DMS53 treated with DMSO at 0.1 percent for 48 hours (cell line): ENCODE results near the gene PEF1.

Source experiments
- DNase-seq: peaks from one replicate; lab custom pipeline; 2025; ENCODE audit not compliant: unreplicated experiment; lab: John Stamatoyannopoulos, UW

Gene PEF1

DNA sequence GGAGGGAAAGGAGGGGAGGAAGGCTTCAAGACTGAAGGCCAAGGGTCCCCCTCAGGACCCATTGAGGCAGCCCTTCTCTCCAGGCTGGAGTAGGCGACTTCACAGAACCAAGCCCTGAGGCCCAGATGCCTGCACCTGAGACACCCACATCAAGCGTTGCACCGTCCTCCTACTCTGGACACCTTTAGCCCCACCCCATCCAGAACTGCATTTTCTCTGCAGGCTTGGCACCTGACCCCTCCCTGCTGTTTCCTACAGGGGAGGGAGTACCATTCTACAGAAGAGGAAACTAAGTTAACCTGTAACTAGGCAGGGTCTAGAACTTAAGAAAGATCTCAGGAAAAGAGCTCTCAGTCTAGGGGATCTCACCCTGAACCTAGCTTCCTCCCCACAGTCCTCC lies 12.0 kb downstream of the PEF1 start:
- DNase-seq, result no peak

DNA sequence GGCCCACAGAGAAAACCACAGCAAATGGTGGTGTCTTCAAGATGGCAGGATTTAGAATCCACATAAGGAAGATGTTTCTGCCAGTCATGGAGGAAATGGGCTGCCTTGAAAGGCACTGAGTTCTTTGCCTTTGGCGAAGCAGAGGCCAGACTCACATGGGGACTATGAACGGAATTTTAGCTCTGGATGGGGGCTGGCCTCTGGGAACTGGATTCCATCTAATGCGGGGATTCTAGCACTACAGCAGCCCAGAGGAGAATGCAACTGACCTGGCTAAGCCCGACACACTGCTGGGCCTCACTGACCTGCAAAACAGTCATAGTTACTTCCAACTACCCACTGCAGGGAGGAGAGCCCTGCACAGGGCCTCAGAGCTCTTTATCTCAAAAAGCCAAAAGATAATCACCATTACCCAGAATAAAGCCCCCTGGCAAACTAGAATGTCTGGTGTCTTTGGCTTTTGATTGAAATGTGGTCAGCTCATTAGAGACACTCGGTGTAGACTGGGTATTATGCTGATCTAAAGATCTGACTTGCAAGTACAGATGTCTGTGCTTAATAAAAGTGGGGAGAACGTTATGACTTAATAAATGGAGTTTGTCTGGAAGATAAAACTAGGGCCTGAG lies 15.6 kb downstream of the PEF1 start:
- no peak for DNase-seq

DNA sequence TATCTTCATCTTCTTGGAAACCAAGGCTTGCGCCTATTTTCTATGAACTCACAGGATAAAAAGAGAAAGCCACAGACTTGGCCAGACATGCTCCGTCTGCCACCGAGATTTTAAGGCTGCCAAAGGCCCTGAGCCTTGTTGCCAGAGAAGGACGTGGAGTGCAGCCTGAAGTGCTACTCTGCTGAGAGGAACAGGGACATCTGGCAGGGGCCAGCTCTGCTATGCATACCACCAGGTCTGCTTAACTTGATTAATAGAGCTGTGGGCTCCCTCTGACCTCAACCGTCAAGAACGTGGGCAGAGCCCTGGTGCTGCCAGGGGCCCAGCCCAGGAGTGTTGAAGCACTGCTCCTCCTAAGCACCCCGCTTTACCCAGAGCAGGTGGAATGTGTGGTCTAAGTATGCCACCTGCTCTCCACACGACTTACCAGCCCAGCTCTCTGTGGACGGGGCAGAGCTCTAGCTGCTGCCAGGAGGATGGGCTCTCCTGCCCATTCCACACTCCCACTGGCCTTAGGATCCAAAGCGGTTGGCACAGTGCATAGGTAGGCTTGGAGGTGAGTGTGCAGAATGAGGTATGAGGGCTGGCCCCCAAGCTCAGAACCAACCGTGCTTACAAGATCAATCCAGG lies 16.6 kb downstream of the PEF1 start:
- no peak for DNase-seq

DNA sequence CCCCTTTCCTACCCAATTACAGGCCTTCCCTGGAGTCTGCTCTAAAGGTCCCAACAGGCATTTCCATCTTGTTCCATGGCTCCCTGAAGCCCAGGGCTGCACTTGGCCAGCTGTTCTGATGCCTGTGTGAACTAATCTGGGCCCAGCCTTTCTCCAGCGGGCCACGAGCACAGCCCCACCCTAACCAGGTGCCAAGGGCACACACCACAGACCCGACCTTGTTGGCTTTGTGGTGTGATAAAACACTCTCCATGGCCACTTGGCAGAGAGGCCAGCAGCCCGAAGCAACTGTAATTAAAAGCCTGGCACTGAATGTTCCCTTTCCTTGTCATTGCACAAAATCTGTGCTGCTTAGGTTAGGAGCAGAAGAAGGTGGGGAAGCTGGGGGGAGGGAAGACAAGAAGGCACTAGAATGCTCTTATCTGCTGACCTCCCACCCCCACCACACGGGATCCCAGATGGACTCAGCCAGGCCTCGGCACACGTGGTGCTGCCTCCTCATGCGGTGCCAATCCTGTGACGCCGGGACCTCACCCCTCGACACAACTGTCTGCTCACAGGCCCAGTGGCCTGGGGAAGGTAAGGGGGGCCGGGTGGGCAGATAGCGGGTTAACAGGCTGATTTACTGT lies 17.3 kb downstream of the PEF1 start:
- DNase-seq, result no peak

DNA sequence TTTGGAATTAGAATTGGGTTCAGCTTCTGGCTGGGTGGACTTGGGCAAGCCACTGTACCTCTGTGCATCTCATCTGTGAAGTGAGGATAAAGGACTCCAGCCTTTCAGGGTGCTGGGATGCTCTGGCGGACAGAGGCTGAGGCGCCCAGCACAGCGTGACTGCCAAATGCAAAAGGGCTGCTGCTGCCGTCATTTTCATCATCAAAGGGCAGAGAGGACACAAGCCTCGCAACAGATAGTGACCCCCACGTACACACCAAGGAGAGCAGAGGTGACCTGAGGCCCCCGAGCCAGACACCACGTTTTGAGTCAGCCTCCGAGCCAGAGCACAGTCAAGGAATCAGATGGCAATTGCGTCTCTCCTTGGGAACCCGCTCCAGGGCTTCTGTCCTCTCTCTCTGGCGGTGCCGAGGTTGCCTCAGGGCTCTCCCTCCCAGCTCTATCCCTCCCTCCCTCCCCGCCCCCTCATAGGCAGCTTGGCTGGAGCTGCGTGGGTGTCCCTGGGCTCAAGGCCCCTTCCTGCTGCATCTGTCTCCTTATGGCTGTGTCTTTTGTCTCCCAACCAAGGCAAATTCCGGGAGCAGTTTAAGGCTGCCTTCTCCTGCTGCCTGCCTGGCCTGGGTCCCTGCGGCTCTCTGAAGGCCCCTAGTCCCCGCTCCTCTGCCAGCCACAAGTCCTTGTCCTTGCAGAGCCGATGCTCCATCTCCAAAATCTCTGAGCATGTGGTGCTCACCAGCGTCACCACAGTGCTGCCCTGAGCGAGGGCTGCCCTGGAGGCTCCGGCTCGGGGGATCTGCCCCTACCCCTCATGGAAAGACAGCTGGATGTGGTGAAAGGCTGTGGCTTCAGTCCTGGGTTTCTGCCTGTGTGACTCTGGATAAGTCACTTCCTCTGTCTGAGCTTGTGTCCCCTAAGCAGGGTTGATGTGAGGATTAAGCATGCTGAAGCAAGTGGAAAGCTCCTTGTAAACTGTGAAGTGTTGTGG lies 18.2 kb downstream of the PEF1 start:
- no peak for DNase-seq

DNA sequence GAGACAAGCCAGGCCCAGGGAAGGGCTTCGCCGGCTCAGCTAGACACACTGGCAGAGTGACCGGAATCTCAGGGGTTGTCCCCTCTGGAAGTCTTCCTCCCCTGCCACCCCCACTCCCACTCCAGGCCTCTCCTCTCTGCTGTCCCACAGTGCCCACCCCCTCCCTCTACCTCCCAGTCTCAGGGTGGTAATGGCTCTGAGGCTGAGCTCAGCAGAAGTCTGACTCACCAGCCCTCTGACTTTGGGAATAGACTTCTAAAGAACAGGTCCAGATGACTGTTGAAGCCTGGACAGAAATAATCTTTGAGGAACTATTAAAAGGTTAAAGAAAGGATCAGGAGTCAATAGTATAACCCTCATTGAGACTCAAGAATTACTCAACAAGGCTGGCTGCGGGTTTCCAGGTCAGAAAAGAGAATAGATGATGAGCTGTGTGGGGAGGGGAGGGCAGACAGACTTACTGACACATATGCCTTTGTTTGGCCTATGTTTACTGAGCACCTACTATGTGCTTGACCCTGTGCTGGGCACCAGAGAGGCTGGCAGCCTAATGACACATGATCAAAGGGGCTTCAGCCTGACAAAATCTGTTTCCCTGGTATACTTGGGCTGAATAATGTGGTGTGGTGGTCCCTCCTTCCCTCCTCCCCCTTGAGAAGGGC lies 19.0 kb downstream of the PEF1 start:
- no peak for DNase-seq

DNA sequence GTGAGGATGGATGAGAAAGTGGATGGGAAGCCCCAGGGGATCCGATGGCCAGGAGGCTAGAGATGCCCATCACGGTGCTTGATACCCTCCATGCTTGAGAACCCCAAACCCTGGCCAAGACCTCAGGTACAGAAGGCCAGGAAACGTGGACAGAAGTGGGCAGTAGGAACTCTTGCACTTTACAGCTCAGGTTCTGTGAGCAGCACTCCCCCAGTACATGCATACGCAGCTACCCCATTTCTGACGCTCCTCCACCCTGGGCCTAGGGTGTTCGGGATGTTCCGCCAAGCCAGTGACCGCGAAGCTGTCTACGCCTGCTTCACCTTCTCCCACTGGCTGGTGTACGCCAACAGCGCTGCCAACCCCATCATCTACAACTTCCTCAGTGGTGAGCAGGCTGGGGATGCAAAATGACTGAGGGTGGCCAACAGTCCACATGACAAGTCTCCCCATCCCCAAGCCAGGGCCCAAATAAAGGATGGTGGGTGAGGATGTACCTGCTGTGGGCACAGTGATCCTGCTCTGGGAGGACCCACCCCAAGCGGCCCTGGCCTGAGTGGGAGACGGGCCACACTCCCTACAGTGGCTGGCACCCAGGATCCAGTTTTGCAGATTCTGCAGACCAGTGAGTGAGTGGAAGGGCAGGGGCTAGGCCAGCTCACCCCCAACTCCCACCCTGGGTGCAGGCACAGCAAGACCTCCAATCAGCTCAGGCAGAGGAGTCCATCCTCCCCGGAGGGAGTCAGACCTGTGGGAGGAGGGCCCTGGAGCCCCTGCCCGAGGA lies 19.8 kb downstream of the PEF1 start:
- no peak for DNase-seq

DNA sequence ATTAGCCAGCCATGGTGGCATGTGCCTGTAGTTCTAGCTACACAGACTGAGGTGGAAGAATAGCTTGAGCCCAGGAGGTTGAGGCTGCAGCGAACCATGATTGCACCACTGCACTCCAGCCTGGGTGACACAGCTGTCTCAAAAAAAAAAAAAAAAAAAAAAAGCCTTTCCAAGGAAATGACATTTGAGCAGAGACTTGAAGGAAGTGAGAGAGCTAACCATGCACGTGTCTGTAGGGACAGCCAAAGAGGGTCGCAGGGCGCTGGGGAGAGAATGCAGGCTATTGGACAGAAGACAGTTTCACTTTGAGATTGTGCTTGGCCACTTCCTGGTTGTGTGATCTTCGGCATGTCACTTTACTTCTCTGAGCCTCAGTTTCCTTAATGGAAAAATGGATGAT lies 20.4 kb downstream of the PEF1 start:
- no peak for DNase-seq

DNA sequence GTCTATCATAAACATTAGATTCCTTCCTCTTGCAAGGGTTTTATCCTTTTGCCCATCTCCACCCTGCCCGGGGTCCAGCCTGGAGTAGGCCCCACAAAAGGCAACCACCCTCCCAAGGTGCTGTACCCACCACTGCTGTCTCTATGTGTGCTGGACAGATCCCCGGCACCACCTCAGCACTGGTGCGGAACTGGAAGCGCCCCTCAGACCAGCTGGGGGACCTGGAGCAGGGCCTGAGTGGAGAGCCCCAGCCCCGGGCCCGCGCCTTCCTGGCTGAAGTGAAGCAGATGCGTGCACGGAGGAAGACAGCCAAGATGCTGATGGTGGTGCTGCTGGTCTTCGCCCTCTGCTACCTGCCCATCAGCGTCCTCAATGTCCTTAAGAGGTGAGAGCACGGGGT lies 21.3 kb downstream of the PEF1 start:
- DNase-seq, result no peak

DNA sequence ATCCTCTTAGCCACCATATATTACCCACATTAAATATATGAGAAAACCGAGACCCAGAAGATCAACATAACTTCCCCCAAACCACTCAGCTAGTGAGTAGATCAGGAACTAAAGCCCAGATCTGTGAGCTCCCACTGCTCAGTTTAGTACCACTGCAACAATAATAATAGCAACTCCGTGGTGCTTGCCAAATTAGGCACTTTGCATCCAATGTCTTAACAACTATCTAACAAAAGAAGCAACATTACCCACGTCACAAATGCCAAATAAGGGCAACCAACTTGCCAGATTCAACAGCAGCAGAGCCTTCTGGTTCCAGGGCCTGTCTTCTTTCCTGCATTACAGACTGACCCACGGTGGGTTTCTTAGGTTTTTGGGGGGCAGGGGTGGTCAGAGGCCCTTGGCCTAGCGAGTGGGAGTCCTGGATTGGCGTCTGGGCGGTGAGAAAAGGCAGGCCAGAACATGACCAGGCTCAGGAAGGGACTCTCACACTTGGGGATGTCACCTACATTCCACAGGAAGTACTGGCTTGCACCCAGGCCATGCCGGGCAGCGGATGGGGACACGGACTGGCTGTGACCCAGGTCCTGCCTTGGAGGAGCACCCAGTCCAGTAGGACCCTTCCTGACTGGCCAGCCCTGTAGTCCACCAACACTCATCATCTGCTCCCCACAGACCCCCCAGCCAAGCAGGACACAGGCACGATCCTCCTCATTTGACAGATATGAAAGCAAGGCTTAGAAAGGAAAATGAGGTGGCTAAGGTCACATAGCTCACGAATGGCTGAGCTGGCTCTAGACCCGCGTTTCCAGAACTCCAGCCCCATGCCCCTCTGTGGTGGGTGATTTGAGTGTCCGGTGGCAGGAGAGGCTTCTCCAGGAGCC lies 22.6 kb downstream of the PEF1 start:
- no peak for DNase-seq

DNA sequence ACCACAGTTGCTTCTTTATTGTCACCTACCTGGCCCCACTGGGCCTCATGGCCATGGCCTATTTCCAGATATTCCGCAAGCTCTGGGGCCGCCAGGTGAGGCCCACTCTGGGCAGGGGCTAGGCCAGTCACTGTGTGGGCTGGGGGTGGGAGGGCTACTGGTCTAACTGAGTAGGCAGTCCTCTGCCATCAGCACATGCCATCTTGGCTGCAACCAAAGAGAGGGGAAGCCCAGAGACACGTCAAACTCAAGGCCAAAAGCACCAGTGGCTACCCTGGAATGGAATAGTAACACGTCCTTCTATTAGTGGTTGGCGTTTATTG lies 23.2 kb downstream of the PEF1 start:
- no peak for DNase-seq

DNA sequence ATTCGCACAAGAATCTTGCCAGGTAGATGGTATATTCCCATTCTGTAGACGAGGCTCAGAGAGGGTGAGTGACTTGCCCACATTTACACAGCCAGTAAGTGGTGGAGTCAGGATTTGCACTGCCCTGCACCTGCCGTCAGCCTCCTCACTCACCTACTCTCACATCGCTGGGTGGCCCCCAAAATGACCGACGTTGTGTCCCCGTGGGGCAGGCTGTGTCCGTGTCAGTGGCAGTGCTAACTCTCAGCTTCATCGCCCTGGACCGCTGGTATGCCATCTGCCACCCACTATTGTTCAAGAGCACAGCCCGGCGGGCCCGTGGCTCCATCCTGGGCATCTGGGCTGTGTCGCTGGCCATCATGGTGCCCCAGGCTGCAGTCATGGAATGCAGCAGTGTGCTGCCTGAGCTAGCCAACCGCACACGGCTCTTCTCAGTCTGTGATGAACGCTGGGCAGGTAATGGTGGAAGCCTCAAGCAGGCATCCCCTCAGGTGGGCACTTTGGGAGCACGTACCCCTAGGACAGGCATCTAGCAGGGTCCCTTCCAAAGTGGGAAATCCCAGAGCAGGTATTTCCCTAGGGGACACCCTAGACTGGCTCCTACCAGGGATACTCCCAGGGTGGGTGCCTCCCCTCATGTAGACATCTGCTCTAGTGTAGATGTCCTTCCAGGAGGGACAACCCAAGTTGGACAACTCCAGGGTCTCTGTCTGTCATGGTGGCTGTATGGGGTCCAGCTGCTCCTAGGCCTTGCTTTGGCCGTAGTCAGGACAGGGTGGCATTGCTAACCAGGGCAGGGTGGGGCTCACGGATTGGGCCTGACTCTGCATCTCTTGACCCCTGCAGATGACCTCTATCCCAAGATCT lies 23.8 kb downstream of the PEF1 start:
- no peak for DNase-seq

DNA sequence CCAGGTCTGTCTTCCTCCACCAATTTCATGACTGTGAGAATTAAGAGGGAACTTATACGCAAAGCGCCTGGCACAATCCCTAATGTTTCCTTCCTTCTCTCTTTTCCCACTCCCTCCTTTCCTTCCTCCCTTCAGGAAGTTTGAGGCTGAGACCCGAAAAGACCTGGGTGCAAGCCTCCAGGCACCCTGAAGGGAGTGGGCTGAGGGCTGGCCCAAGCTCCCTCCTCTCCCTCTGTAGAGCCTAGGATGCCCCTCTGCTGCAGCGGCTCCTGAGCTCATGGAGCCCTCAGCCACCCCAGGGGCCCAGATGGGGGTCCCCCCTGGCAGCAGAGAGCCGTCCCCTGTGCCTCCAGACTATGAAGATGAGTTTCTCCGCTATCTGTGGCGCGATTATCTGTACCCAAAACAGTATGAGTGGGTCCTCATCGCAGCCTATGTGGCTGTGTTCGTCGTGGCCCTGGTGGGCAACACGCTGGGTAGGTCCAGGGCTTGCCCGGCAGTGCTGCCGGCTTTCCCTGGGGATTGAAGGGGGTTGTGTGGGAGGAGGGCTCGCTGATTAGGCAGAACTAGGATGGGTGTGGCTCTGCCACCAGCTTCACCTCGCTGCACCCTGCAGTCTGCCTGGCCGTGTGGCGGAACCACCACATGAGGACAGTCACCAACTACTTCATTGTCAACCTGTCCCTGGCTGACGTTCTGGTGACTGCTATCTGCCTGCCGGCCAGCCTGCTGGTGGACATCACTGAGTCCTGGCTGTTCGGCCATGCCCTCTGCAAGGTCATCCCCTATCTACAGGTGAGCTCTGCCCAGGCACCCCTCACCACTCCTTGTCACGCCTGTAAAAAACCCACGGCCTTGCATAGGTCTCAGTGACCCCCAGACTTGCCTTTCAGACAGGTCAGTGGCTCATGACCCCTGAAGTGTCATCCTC lies 25.5 kb downstream of the PEF1 start:
- no peak for DNase-seq

DNA sequence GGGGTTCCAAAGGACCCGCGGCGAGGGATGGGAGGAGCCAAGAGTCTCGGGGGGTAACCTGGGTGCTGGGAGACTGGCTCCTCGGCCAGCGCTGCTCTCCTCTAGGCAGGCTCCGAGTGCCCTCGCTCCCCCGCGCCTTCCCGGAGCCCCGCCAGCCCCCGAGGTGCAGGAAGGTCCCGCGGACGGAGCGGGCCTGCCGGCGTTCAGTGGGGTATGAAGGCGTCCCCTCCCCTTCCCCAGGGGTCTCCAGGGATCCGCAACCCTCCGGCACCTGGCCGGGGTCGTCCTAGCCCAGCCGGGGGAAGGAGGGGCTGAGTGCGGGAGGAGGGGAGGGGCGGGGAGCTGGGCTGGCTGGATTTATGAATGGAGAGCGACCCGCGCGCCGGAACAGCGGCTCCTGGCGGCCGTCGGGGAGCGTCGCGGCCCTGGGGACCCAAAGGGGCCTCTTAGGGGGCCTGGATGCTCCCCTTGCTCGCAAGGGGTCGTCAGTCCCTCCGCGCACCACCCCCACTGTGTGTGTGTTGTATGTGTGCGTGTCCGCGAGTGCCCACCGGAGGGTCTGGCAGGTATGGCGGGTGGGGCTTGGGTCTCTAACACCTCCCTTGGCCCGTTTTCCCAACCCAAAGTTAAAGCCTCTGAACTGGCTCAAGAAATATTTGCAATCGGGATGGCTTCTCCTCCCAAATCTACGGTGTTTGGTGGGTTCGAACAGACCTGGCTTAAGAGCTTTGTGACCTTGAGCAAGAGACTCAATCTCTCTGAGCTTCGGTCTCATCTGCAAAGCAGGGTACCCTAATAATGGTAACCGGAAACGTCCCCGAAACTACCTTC lies 26.5 kb downstream of the PEF1 start:
- peak; percentile 23 for DNase-seq

DNA sequence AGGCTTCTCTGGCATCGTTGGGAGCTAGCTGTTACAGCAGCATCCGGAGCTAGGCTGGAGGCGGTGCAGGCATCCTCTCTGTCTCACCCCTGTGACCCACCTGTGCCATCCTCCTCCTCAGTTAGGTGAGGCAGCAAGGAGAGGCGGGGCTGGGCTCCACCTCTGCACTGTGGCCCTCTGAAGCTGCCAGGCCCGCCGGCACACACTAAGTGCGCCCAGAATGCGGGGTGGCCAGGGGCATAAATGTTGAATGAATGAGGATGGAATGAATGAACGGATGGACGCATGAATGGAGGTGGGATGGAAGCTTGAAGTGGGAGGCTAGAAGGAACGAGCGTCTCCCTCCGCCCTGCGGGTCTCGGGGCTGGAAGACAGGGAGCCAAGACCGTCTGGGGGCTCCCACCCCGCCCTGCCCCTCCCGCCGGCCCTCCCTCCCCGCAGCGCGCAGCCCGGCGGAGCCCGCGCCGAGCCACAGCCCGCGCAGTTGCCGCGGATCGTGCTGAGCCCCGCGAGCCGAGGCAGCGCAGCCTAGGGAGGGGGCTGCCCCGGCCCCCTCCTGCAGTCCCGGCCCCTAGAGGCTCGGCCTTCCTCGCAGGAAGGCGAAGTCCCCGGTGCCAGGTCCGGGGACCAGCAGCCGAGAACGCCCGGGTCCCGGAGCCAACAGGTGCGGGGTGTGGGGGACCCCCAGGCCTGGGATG lies 27.3 kb downstream of the PEF1 start, which contains the start of gene HCRTR1:
Gene HCRTR1, plus strand, starts transcription at position 472 of the 698 bp plus-strand sequence. CDS start 1,504 bp downstream, outside the sequence.
- no peak for DNase-seq

DNA sequence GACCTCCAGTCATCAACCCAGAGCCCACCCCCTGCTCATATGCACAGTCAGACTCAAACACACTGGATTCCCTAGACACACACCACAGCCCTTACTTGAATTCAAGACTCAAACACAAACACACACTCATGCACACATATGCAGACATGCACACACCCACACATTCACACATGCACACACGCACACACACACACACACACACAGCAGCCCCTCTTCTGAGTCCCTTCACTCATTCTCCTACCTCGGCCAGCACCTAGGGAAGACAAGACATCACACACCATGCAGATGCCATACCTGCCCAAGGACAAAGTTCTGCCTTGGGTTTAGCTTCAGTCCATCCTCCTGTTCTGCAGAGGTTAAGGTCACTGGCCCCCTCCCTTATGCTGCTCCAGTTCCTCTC lies 28.7 kb downstream of the PEF1 start:
- no peak for DNase-seq
